Measurements from ENCODE around the gene PIMREG. TPM values are rescaled to one million over a fixed set of nuclear protein-coding genes. Genes with fewer than 3 reads are reported as not detected.

Gene PIMREG
- polyA plus RNA-seq, 1 donor (not counting 4 experiments of a cell fraction or from before 2014, with no cell fraction given): 7.5 TPM

DNA sequence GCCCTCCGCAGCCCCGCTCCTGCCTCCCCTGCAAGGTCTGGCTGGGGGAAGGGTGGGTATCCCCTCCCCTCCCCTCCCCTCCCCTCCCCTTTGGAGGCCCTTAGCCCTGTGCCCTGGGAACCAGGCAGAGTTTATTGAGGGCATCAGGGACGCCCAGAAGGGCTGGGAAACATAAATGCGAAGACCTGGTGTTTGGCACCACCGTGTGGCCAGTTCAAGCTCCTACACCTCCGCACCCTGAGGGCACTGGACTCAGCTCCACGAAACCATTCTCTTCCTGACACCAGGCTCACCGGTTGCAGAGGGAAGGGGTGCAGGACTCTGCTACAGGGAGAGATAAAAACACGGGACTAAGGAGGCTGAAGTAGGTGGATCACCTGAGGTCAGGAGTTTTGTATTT, 8.3 kb upstream of the PIMREG start:
- no peak overlapping the region for H3K9ac ChIP-seq (ENCODE audit: control insufficient read depth, extremely low read depth, insufficient read depth, low read length)
- no peak overlapping the region for H2AFZ ChIP-seq (ENCODE audit: control insufficient read depth, low read length)
- H3K27me3 ChIP-seq (ENCODE audit: control insufficient read depth, extremely low read depth, insufficient read depth, low read length): peaks cover 7% of the 10 kb centered on the region
- no peaks in the 10 kb centered on the region for H3K9me3 ChIP-seq (ENCODE audit: control insufficient read depth, low read depth, low read length)
- no peak overlapping the region for H3K4me2 ChIP-seq (ENCODE audit: control insufficient read depth, extremely low read depth, insufficient read depth, low read depth, low read length)
- H4K20me1 ChIP-seq (ENCODE audit: control insufficient read depth, extremely low read depth, insufficient read depth, low read length): no peaks in the 10 kb centered on the region
- H3K9me1 ChIP-seq (ENCODE audit: control insufficient read depth, extremely low read depth, insufficient read depth, low read length): no peaks in the 10 kb centered on the region
- no peaks in the 10 kb centered on the region for H3K4me1 ChIP-seq (ENCODE audit: control insufficient read depth, extremely low read depth, insufficient read depth, low read length)
- H3K36me3 ChIP-seq (ENCODE audit: control insufficient read depth in 2 of 2, extremely low read depth in 1 of 2, insufficient read depth in 2 of 2, low read length in 2 of 2): no peaks in the 10 kb centered on the region
- DNase-seq (ENCODE audit: low read depth, low spot score) (peak; percentile 32), FAIRE-seq (peak; percentile 78)
- no peak overlapping the region for H3K27ac ChIP-seq (ENCODE audit: control insufficient read depth, insufficient read depth, low read length)
- no peak for TF ChIP-seq EZH2 (IDR thresholded peaks at IDR 0.05; ENCODE audit: low read length)
- TF ChIP-seq, protein P1, sequence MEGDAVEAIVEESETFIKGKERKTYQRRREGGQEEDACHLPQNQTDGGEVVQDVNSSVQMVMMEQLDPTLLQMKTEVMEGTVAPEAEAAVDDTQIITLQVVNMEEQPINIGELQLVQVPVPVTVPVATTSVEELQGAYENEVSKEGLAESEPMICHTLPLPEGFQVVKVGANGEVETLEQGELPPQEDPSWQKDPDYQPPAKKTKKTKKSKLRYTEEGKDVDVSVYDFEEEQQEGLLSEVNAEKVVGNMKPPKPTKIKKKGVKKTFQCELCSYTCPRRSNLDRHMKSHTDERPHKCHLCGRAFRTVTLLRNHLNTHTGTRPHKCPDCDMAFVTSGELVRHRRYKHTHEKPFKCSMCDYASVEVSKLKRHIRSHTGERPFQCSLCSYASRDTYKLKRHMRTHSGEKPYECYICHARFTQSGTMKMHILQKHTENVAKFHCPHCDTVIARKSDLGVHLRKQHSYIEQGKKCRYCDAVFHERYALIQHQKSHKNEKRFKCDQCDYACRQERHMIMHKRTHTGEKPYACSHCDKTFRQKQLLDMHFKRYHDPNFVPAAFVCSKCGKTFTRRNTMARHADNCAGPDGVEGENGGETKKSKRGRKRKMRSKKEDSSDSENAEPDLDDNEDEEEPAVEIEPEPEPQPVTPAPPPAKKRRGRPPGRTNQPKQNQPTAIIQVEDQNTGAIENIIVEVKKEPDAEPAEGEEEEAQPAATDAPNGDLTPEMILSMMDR (optimal IDR thresholded peaks at IDR 0.05 in 1 of 3, IDR thresholded peaks at IDR 0.05 in 1 of 3, conservative IDR thresholded peaks at IDR 0.05 in 1 of 3; ENCODE audit: extremely low read depth in 1 of 3, insufficient read depth in 2 of 3, low read length in 3 of 3): peak; percentile 81 to 93 (median 85)
- dilution Hi-C loops (cut with MboI; ENCODE audit: extremely low pct_ligation_motif_present, low sequenced_read_pairs): no loop called here
- H3K4me3 ChIP-seq (ENCODE audit: control insufficient read depth in 2 of 3, extremely low read depth in 1 of 3, insufficient read depth in 2 of 3, low read depth in 1 of 3, low read length in 3 of 3): no peak overlapping the region
- no peaks in the 10 kb centered on the region for H3K79me2 ChIP-seq (ENCODE audit: control insufficient read depth, insufficient read depth, low read length)

DNA sequence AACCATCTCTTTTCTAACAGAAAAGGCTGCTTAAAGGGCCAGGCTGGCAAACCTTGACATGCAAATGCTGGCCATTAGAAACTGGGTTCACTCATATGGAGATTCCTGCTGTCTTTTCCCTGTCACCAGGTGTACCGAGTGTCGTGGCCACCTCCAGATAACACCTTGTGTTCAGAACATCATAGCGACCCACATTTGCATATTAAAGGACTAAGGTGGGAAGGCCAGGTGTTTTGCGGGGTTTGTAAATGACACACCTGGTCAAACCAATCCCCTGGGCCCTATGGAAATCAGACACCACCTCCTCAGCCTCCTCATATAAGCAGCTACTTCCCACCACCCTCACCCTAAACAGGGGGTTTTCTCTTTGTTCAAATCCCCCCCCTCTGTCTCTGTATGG, 6.8 kb upstream of the PIMREG start:
- H3K27ac ChIP-seq (ENCODE audit: control insufficient read depth, insufficient read depth, low read length): no peak overlapping the region
- no peaks in the 10 kb centered on the region for H3K9me1 ChIP-seq (ENCODE audit: control insufficient read depth, extremely low read depth, insufficient read depth, low read length)
- dilution Hi-C loops (cut with MboI; ENCODE audit: extremely low pct_ligation_motif_present, low sequenced_read_pairs): no loop called here
- H2AFZ ChIP-seq (ENCODE audit: control insufficient read depth, low read length): no peak overlapping the region
- H3K4me1 ChIP-seq (ENCODE audit: control insufficient read depth, extremely low read depth, insufficient read depth, low read length): no peaks in the 10 kb centered on the region
- no peak overlapping the region for H3K4me2 ChIP-seq (ENCODE audit: control insufficient read depth, extremely low read depth, insufficient read depth, low read depth, low read length)
- no peak overlapping the region for H3K4me3 ChIP-seq (ENCODE audit: control insufficient read depth in 2 of 3, extremely low read depth in 1 of 3, insufficient read depth in 2 of 3, low read depth in 1 of 3, low read length in 3 of 3)
- H3K9me3 ChIP-seq (ENCODE audit: control insufficient read depth, low read depth, low read length): no peaks in the 10 kb centered on the region
- no peak overlapping the region for H3K9ac ChIP-seq (ENCODE audit: control insufficient read depth, extremely low read depth, insufficient read depth, low read length)
- no peaks in the 10 kb centered on the region for H4K20me1 ChIP-seq (ENCODE audit: control insufficient read depth, extremely low read depth, insufficient read depth, low read length)
- H3K27me3 ChIP-seq (ENCODE audit: control insufficient read depth, extremely low read depth, insufficient read depth, low read length): peaks cover 7% of the 10 kb centered on the region
- H3K79me2 ChIP-seq (ENCODE audit: control insufficient read depth, insufficient read depth, low read length): no peaks in the 10 kb centered on the region
- FAIRE-seq (no peak), DNase-seq (ENCODE audit: low read depth, low spot score) (no peak)
- no peaks in the 10 kb centered on the region for H3K36me3 ChIP-seq (ENCODE audit: control insufficient read depth in 2 of 2, extremely low read depth in 1 of 2, insufficient read depth in 2 of 2, low read length in 2 of 2)
- TF ChIP-seq, protein P1 (optimal IDR thresholded peaks at IDR 0.05 in 1 of 3, IDR thresholded peaks at IDR 0.05 in 1 of 3, conservative IDR thresholded peaks at IDR 0.05 in 1 of 3; ENCODE audit: extremely low read depth in 1 of 3, insufficient read depth in 2 of 3, low read length in 3 of 3): no peak
- TF ChIP-seq EZH2 (IDR thresholded peaks at IDR 0.05; ENCODE audit: low read length): no peak
